Mesenchymal stem cell (in vitro differentiated cells and primary cell): ENCODE results near the gene TEX36. TPM values are rescaled to one million over a fixed set of nuclear protein-coding genes. Genes with fewer than 3 reads are reported as not detected.

Experiments used
- DNase-seq: peaks from one replicate; pipeline ENCODE4 v3.0.0-alpha.2; 2013
- H2AFZ ChIP-seq: one replicate; pipeline ENCODE4 v1.6.1; 2013; ENCODE audit warnings: low read depth, mild to moderate bottlenecking, control low read depth, inconsistent platforms, low read length, moderate library complexity
- H2AK5ac ChIP-seq: 2 replicates; pipeline ENCODE4 v1.6.1; 2013; ENCODE audit warnings: low read length, moderate library complexity, mild to moderate bottlenecking, inconsistent platforms; ENCODE audit not compliant: severe bottlenecking
- H2BK120ac ChIP-seq: one replicate; pipeline ENCODE4 v1.6.1; 2013; ENCODE audit warnings: low read depth, mild to moderate bottlenecking, inconsistent platforms, low read length, moderate library complexity
- H2BK12ac ChIP-seq, 2 experiments: one replicate each; pipeline ENCODE4 v1.6.1; 2013; ENCODE audit warnings: inconsistent platforms in 2 of 2, low read length in 2 of 2, mild to moderate bottlenecking in 2 of 2, moderate library complexity in 2 of 2, control low read depth in 1 of 2
- H2BK15ac ChIP-seq: one replicate; pipeline ENCODE4 v1.6.1; 2013; ENCODE audit warnings: mild to moderate bottlenecking, low read depth, inconsistent platforms; ENCODE audit not compliant: poor library complexity, severe bottlenecking
- H2BK5ac ChIP-seq: 2 replicates; pipeline ENCODE4 v1.6.1; 2013; ENCODE audit warnings: low read depth, mild to moderate bottlenecking, low read length, control low read depth, inconsistent platforms; ENCODE audit not compliant: poor library complexity, severe bottlenecking
- H3K14ac ChIP-seq, 2 experiments: one replicate each; pipeline ENCODE4 v1.6.1; 2013; ENCODE audit warnings: inconsistent platforms in 2 of 2, low read length in 2 of 2, control low read depth in 1 of 2, mild to moderate bottlenecking in 1 of 2, moderate library complexity in 1 of 2
- H3K18ac ChIP-seq, 2 experiments: one replicate each; pipeline ENCODE4 v1.6.1; 2013; ENCODE audit warnings: inconsistent platforms in 2 of 2, low read length in 2 of 2, control low read depth in 1 of 2, low read depth in 1 of 2, mild to moderate bottlenecking in 1 of 2
- H3K23ac ChIP-seq, 2 experiments: one replicate each; pipeline ENCODE4 v1.6.1; 2013; ENCODE audit warnings: inconsistent platforms in 2 of 2, low read length in 2 of 2, mild to moderate bottlenecking in 2 of 2, moderate library complexity in 2 of 2, control low read depth in 1 of 2
- H3K27ac ChIP-seq: 2 replicates; pipeline ENCODE4 v1.5.1; 2013; ENCODE audit warnings: mild to moderate bottlenecking, moderate library complexity, low read length, control low read depth, inconsistent platforms; ENCODE audit not compliant: poor library complexity, severe bottlenecking
- H3K27me3 ChIP-seq, 2 experiments: 2 replicates each; pipeline versions ENCODE4 v1.6.1 to v1.7.0; 2013; ENCODE audit warnings: low read length in 2 of 2, mild to moderate bottlenecking in 2 of 2, moderate library complexity in 2 of 2, control low read depth in 1 of 2, inconsistent platforms in 1 of 2; ENCODE audit not compliant: control insufficient read depth in 1 of 2, insufficient read depth in 1 of 2
- H3K36me3 ChIP-seq, 2 experiments: 2 replicates each; pipeline versions ENCODE4 v1.6.1 to v1.7.0; 2013; ENCODE audit warnings: low read length in 2 of 2, control low read depth in 1 of 2, inconsistent platforms in 1 of 2, low read depth in 1 of 2, mild to moderate bottlenecking in 1 of 2; ENCODE audit not compliant: insufficient read depth in 2 of 2, control insufficient read depth in 1 of 2
- H3K4ac ChIP-seq, 2 experiments: one replicate each; pipeline ENCODE4 v1.6.1; 2013; ENCODE audit warnings: inconsistent platforms in 2 of 2, low read length in 2 of 2, mild to moderate bottlenecking in 2 of 2, moderate library complexity in 2 of 2, control low read depth in 1 of 2, low read depth in 1 of 2
- H3K4me1 ChIP-seq: 2 replicates; pipeline ENCODE4 v1.6.1; 2013; ENCODE audit warnings: low read depth, low read length, control low read depth; ENCODE audit not compliant: control insufficient read depth, insufficient read depth
- H3K4me2 ChIP-seq: 2 replicates; pipeline ENCODE4 v1.6.1; 2013; ENCODE audit warnings: low read length, mild to moderate bottlenecking, inconsistent platforms; ENCODE audit not compliant: poor library complexity, severe bottlenecking
- H3K4me3 ChIP-seq, 2 experiments: 2 replicates each; pipeline versions ENCODE4 v1.5.1 to v1.7.0; 2013; ENCODE audit warnings: low read length in 2 of 2, mild to moderate bottlenecking in 2 of 2, control low read depth in 1 of 2, low read depth in 1 of 2; ENCODE audit not compliant: insufficient read depth in 1 of 2
- H3K79me1 ChIP-seq: replicated peaks from 2 replicates; pipeline ENCODE4 v1.6.1; 2013; ENCODE audit warnings: mild to moderate bottlenecking, control low read depth, low read length, inconsistent platforms; ENCODE audit not compliant: poor library complexity, severe bottlenecking
- H3K9ac ChIP-seq: 2 replicates; pipeline ENCODE4 v1.7.0; 2013; ENCODE audit warnings: mild to moderate bottlenecking, low read length, moderate library complexity
- H3K9me3 ChIP-seq: 2 replicates; pipeline ENCODE4 v1.7.0; 2013; ENCODE audit warnings: mild to moderate bottlenecking, low read length; ENCODE audit not compliant: control insufficient read depth
- H4K8ac ChIP-seq: one replicate; pipeline ENCODE4 v1.6.1; 2013; ENCODE audit warnings: inconsistent platforms, mild to moderate bottlenecking, low read length, moderate library complexity
- H4K91ac ChIP-seq: one replicate; pipeline ENCODE4 v1.6.1; 2013; ENCODE audit warnings: mild to moderate bottlenecking, low read length, inconsistent platforms
- WGBS: methylation state at CpG from one replicate; pipeline ENCODE4 v1.1.7; 2013; ENCODE audit warnings: mixed read lengths; 5-methylcytosine and 5-hydroxymethylcytosine counted together
- polyA plus RNA-seq, 2 experiments: library from polyadenylated mRNA; stranded (reverse); fragments of 200-250 nt; gene quantifications; one replicate each; pipeline ENCODE4 v1.2.3, GENCODE V29; 2013

Gene TEX36, protein sequence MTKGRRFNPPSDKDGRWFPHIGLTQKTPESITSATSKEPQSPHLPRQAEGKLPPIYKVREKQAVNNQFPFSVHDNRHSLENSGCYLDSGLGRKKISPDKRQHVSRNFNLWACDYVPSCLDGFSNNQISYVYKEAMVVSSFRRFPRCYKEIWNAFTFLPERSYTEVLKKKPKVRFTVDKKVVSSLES
- polyA plus RNA-seq (2013, experiment 1 of 2) = not detected
- not detected for polyA plus RNA-seq (2013, experiment 2 of 2)

DNA sequence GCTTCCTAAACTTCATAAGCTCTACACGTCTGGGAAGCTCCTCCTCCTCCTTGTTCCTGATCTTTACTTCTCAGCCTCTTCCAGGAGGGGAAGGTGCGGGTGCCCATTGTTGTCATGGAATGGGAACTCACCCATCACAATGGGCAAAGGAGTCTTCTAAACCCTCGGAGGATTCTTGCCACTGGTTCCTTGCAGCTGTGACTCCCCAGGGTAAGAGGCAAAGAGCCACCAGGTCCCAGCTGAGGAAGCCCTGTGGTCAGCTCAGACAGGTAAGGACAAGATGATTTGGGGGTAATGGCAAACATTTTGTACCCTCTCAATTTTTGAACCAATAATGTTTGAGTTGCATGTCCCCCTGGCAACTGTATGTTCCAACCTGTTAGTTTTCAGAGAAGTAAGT, at the start of gene TEX36:
TEX36 (minus strand) TSS at position 101 of the 400 bp plus-strand sequence. CDS start 174 bp downstream, outside the sequence.
- Histone ChIP-seq H2BK120ac (no peak within 1 kb of the TSS), H4K91ac (no peak within 1 kb of the TSS), H3K4me1 (no peaks in the 10 kb centered on the region), H2BK5ac (no peak within 1 kb of the TSS), H3K27ac (no peak within 1 kb of the TSS), H3K23ac (no peak within 1 kb of the TSS), H3K18ac (no peak within 1 kb of the TSS), H3K9me3 (peaks cover 3% of the 10 kb centered on the region), H3K36me3 (no peaks in the 10 kb centered on the region), H2BK15ac (no peak within 1 kb of the TSS), H3K4me2 (no peak within 1 kb of the TSS), H3K79me1 (no peaks in the 10 kb centered on the region), H2AFZ (no peak within 1 kb of the TSS), H2AK5ac (no peak within 1 kb of the TSS), H4K8ac (no peak within 1 kb of the TSS), H3K27me3 (peaks cover 9 to 16% of the 10 kb centered on the region in 2 experiments), H3K14ac (no peak within 1 kb of the TSS), H3K4ac (no peak within 1 kb of the TSS), H2BK12ac (no peak within 1 kb of the TSS), H3K4me3 (no peak within 1 kb of the TSS), H3K9ac (no peak within 1 kb of the TSS)
- 59% methylated on average over 3 of the region's 3 CpGs for WGBS
- no peak for DNase-seq

DNA sequence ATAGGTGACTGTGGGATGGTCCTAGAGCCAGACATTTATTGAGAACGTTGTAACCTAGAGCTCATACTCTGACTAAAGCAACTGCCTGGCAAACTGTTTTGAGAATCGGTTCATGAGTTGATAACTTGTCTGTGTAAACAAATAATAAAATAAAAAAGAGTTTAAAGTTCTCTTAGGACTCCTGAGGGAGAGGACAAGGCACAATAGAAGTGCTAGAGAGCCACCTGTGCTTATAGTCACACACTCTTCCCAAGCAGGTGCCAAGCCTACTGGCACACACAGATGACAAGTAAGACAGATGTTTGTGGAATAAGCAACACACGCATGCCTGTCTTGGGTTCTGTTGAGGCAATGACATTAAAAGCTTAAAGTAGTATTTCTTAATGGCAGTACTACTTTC, 44.5 kb upstream of the TEX36 start:
- Histone ChIP-seq H3K4ac (no peak overlapping the region), H4K91ac (no peak overlapping the region), H3K9ac (no peak overlapping the region), H3K27me3 (no peaks in the 10 kb centered on the region), H2AK5ac (no peak overlapping the region), H3K14ac (no peak overlapping the region), H3K23ac (no peak overlapping the region), H3K4me2 (no peak overlapping the region), H2BK5ac (no peak overlapping the region), H2BK12ac (no peak overlapping the region), H3K4me3 (no peak overlapping the region), H2BK120ac (no peak overlapping the region), H2AFZ (no peak overlapping the region), H3K36me3 (peaks cover 30 to 98% of the 10 kb centered on the region in 2 experiments), H3K27ac (no peak overlapping the region), H2BK15ac (no peak overlapping the region), H3K4me1 (no peaks in the 10 kb centered on the region), H3K18ac (no peak overlapping the region), H3K79me1 (peaks cover 27% of the 10 kb centered on the region), H3K9me3 (no peaks in the 10 kb centered on the region), H4K8ac (no peak overlapping the region)
- no peak for DNase-seq
- 100% methylated on average over 1 of the region's 3 CpGs for WGBS

DNA sequence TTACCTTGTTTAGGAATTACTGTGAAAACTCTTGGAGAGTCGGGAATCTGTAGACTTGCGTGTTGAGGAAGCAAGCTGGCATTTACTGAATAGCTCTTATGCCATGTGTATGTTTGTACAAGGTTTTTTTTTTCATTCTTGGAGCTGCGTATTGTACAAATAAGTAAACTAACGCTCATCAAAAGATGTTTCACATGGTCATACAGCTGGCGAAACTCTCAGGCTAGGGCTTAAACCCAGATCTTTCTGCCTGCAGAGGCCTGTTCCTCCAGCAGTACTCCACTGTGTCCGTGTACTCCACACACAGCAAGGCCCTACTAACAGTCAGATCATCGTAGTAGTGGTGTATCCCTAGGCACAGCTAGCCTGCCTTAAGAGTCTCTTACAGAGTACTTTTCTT, 44.0 kb upstream of the TEX36 start:
- Histone ChIP-seq H2BK120ac (no peak overlapping the region), H3K9me3 (no peaks in the 10 kb centered on the region), H2BK12ac (no peak overlapping the region), H3K4me1 (no peaks in the 10 kb centered on the region), H3K14ac (no peak overlapping the region), H3K4me3 (no peak overlapping the region), H2AFZ (no peak overlapping the region), H2BK15ac (no peak overlapping the region), H3K27me3 (no peaks in the 10 kb centered on the region), H3K36me3 (peaks cover 28 to 98% of the 10 kb centered on the region in 2 experiments), H3K27ac (no peak overlapping the region), H3K23ac (no peak overlapping the region), H3K4ac (no peak overlapping the region), H3K9ac (no peak overlapping the region), H3K18ac (no peak overlapping the region), H2BK5ac (no peak overlapping the region), H4K8ac (no peak overlapping the region), H3K4me2 (no peak overlapping the region), H4K91ac (no peak overlapping the region), H3K79me1 (peaks cover 27% of the 10 kb centered on the region), H2AK5ac (no peak overlapping the region)
- 98% methylated on average over 6 of the region's 7 CpGs for WGBS
- DNase-seq = no peak

DNA sequence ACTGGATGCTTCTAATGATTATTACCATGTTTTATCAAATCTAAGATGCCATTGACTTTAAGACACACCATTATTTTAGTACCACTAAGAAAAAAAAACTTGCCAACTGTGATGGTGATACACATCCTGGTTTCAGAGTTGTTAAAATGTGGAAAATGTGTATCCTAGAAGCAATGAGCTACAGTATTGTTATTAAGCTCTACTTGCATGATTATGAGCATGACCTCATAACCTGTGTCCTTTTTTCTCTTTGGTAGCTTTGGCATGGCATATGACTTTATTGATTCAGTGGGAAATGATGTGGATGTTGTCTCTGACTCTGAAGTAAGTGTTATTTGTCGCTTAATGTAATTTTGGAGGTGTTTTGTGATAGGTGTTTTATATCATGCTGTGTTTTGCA, 39.8 kb upstream of the TEX36 start:
- Histone ChIP-seq H3K36me3 (peaks cover 13 to 67% of the 10 kb centered on the region in 2 experiments), H3K9ac (no peak overlapping the region), H4K91ac (no peak overlapping the region), H3K9me3 (no peaks in the 10 kb centered on the region), H3K4me3 (no peak overlapping the region), H2BK15ac (no peak overlapping the region), H3K27ac (no peak overlapping the region), H2BK120ac (no peak overlapping the region), H2BK5ac (no peak overlapping the region), H3K4me2 (no peak overlapping the region), H2AK5ac (no peak overlapping the region), H3K27me3 (no peaks in the 10 kb centered on the region), H3K14ac (no peak overlapping the region), H2BK12ac (no peak overlapping the region), H3K4ac (no peak overlapping the region), H2AFZ (no peak overlapping the region), H3K18ac (no peak overlapping the region), H4K8ac (no peak overlapping the region), H3K79me1 (peaks cover 32% of the 10 kb centered on the region), H3K23ac (no peak overlapping the region), H3K4me1 (peaks cover 6% of the 10 kb centered on the region)
- 100% methylated on average over 1 of the region's 1 CpG for WGBS
- no peak for DNase-seq
